Hepatocyte (in vitro differentiated cells): Measurements from ENCODE around the gene SLC44A5.

ENCODE experiments used
- CTCF ChIP-seq: fragments of 200-600 bp; sonication (generic); IDR thresholded peaks from 2 replicates; pipeline ENCODE4 v1.5.1; 2016; ENCODE audit warnings: antibody characterized with exemption, mild to moderate bottlenecking; ENCODE audit not compliant: poor library complexity
- EZH2 ChIP-seq: fragments of 200-600 bp; sonication (generic); IDR thresholded peaks from 2 replicates; pipeline ENCODE4 v1.6.1; 2016; ENCODE audit warnings: antibody characterized with exemption, mild to moderate bottlenecking, borderline replicate concordance

GRCh38 chr1:75506976-75507375 is 103.9 kb downstream of the SLC44A5 start:
- no peak for TF ChIP-seq CTCF
- TF ChIP-seq EZH2: no peak
